GM18870 (cell line): Measurements from ENCODE around the gene RGPD4.

Experiments
- ATAC-seq: cut with Tn5 transposase; IDR thresholded peaks from one replicate; pipeline ENCODE4 v1.9.1; 2021; ENCODE audit warnings: moderate library complexity; ENCODE audit not compliant: unreplicated experiment

Gene RGPD4

GRCh38 chr2:107916696-107917370, 90.1 kb downstream of the RGPD4 start:
- peak; percentile 83 for ATAC-seq

DNA sequence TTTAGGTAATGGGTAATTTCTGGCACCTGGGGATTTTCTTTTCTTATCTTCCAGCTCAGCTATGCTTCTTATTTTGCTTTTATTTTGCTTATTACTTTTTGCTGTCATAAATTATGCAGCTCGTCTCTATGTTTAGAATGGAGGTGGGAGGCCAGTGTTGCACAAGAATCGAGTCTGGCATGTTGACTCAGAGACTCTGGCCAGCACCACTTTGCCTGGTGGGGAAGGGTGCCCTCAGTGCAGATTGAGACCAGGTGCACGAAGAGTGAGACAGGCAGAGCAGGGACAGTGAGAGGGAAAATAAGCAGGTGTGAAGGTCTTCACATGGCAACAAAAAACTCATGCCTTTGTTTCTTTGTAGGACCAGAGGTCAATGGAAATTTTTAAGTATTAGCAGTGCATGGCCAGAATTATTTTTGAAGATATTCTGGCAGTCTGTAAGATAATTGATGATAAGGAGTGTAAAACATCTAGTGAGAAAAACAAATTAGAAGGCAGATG, 100.4 kb downstream of the RGPD4 start:
- ATAC-seq: no peak

DNA sequence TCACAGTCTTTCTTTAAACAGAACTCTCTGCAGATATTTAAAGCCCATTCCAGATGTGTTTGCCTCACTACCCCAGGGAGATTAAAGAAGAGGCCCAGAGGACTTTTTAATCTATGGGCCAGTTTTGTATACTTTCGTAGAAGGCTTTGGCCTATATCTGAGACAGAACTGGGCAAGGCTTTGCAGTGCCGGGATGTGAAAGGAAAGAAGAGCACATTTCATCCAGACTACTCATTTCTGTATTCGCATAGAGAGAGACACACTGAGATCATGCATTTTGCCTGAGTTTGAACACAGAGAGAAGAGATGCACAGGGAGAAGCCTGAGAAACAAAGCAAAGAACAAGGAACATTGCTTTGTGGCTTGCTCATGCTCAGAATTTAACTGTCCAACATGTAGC, 104.7 kb downstream of the RGPD4 start:
- no peak for ATAC-seq

- ATAC-seq: no peak
Measured at GRCh38 chr2:107932488-107932887, 105.8 kb downstream of the RGPD4 start.

GRCh38 chr2:107932979-107933378, 106.3 kb downstream of the RGPD4 start:
- no peak for ATAC-seq

DNA sequence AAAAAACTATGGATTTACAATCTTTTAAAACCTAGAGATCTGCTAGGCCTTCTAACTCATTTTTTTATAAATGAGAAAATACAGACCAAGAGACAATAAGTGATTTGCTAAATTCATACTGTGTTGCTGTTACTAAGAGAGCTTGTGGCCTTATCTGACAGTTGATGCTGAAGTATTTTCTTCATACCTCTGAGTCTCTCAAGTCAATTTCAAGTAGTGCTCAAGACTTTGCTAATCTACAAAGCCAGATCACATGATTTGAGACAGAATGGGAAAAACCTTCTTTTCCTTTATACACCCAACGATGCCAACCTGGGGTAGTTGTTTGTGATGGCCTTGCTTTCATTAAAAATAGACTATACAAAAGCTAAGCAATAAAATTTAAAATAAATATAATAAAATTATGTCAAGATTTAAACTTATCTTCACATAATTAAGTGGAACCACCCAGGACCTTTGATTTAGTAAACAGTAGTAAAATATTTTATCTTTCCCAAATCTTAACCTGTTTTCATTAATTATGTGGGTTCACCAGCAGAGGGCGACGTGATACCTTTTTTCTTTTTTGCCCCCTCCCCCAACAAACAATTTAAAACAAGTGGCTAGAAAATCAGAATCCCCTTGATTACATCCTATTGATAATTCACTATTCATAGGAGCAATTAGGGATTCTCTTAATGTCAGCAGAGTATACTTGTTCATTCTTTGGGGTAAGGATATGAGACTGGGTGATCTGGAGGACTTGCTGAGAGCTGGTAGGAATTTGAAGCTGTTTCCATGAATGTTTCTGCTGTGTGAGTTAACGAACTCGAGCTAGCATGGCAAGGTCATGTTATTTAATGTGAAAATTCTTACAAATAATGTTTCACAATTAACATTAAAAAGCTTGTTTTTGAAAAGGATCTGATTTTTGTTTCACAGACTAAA, 110.0 kb downstream of the RGPD4 start:
- ATAC-seq: no peak
